ENCODE measurements around the gene NTM.

GRCh38 chr11:132367293-132367692 lies 996.9 kb downstream of the NTM start:
- TF ChIP-seq EZH2 (IDR thresholded peaks at IDR 0.05) = no peak
- TF ChIP-seq POLR2AphosphoS5 (IDR thresholded peaks at IDR 0.05; ENCODE audit: borderline replicate concordance, low read depth, low read length) = no peak
